Activated naive CD8-positive, alpha-beta T cell treated with anti-CD3 and anti-CD28 coated beads, Interleukin-2, amount 50 U/mL, for 24 hours (primary cell): ENCODE results near the gene CCNY.
"Not testable (repeated sequence)": the region's sequence is repeated elsewhere in the genome, so short reads cannot be mapped to it uniquely, and the experiment has no call there.

Experiments
- ATAC-seq: fragments of 150-1000 bp; cut with Tn5 transposase; one replicate; pipeline ENCODE4 v1.10.0; 2021
- DNase-seq: peaks from one replicate; pipeline ENCODE4 v3.0.0; 2021
- H3K27ac Mint-ChIP-seq: one replicate; pipeline ENCODE4 v1.8.0; 2021; ENCODE audit warnings: mild to moderate bottlenecking, mixed read lengths
- H3K27me3 Mint-ChIP-seq: one replicate; pipeline ENCODE4 v1.8.0; 2021; ENCODE audit warnings: mixed read lengths
- H3K36me3 Mint-ChIP-seq: one replicate; pipeline ENCODE4 v1.8.0; 2021; ENCODE audit warnings: low read depth, mixed read lengths
- H3K4me1 Mint-ChIP-seq: one replicate; pipeline ENCODE4 v1.8.0; 2021; ENCODE audit warnings: mixed read lengths
- H3K4me3 Mint-ChIP-seq: one replicate; pipeline ENCODE4 v1.8.0; 2021; ENCODE audit warnings: mild to moderate bottlenecking, moderate library complexity, mixed read lengths
- H3K9me3 Mint-ChIP-seq: one replicate; pipeline ENCODE4 v1.8.0; 2021; ENCODE audit warnings: mixed read lengths

CCNY gene

DNA sequence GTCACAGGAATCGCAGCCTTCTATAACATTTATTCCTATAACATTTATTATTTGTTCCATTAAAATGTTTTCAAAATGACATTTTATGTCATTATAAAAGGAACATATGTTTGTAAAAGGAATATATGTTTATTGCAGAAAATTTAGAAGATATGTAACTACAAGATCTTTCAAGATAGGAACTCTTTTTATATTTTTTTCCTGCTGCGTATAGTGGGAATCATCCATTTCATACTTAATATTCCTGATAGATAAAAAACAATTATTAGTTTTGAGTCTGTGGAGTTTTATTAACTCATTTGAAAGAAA lies 55.6 kb downstream of the CCNY start:
- no peak overlapping the region for H3K27ac Mint-ChIP-seq
- peaks cover 21% of the 10 kb centered on the region for H3K9me3 Mint-ChIP-seq
- H3K4me1 Mint-ChIP-seq: peaks cover 52% of the 10 kb centered on the region
- peaks cover 8% of the 10 kb centered on the region for H3K36me3 Mint-ChIP-seq
- no peaks in the 10 kb centered on the region for H3K27me3 Mint-ChIP-seq
- H3K4me3 Mint-ChIP-seq: no peak overlapping the region
- DNase-seq (no peak), ATAC-seq (no peak)

DNA sequence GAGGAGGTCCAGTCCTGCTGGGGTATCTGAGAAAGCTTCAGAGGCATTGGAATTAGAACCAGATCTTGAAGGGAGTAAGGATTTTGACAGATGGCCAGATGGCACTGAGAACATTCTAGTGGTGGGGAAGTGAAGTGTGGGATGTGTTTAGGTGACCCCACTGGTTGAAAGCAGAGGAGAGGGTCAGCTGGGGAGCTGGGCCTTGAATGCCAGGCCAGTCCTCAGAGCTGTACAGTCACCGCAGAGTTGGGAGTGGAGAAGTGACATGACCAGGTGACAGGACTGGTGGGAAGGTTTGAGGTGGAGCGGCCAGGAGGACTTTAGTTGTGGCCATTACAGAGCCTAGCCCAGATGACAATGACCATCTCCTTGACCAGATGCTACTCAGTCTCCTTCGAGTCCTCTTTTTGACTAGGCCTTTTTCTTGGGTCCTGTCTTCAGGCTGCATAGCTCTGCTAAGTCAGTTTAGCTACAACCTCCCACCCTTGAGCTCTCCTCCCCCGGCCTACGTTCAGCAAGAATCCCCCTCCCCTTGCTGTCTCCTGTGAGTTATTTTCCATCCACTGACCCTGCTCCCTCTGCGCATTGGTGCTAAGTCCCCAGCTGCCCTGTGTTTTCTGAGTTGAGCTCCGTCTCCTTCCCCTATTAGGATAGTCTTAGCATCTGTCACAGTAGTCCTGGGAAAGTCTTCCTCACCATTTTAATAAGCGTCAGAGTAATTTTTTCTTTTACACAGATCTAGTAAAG lies 56.3 kb downstream of the CCNY start:
- peaks cover 16% of the 10 kb centered on the region for H3K9me3 Mint-ChIP-seq
- no peak overlapping the region for H3K4me3 Mint-ChIP-seq

DNA sequence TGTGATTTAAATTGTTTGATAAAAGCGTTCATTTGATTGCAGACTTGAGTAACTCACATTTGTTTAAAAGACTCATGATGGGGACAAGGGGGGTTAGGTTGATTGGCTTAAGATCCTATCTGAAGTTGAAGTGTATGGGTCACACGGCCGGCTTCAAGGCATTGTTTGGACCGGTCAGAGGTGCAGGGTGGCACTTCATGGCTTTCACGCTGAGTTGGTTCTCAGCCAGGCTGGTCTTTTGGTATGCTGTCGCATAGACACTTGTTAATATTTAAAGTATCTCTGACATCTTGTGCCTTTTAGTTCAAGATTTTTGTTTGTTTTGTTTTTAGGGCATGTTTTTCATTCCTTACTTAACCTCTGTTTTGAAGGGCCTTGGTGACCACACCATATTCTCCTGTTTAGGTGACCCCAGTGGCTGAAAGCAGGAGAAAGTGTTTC lies 58.1 kb downstream of the CCNY start:
- no peak overlapping the region for H3K4me3 Mint-ChIP-seq
- H3K36me3 Mint-ChIP-seq: peaks cover 8% of the 10 kb centered on the region
- H3K4me1 Mint-ChIP-seq: peaks cover 55% of the 10 kb centered on the region
- DNase-seq (no peak), ATAC-seq (no peak)
- no peak overlapping the region for H3K27ac Mint-ChIP-seq
- peaks cover 13% of the 10 kb centered on the region for H3K9me3 Mint-ChIP-seq
- H3K27me3 Mint-ChIP-seq: no peaks in the 10 kb centered on the region

More for the DNA sequence above, 56.3 kb downstream of the CCNY start:
- Mint-ChIP-seq H3K36me3 (peaks cover 8% of the 10 kb centered on the region), H3K27ac (no peak overlapping the region), H3K27me3 (no peaks in the 10 kb centered on the region), H3K4me1 (peaks cover 50% of the 10 kb centered on the region)
- ATAC-seq (no peak), DNase-seq (no peak)

DNA sequence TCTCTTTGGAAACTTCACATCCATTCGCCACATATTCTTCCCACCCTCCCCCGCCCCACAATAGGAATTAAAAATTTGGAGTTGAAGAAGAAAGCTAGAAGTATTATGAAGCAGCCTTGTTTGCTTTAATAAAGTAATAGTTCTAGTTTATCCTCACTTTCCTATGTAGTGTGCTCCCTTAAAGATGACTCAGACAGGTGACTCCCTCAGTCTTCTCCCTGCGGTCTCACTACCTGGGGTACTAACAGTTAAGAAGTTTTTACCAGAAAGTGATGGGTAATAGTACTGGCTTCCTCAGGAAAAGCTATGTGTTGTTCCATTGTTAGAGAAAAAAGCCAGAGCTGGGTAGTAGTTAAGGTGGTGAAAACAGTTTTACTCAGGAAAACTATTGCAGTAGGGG lies 58.6 kb downstream of the CCNY start:
- Mint-ChIP-seq H3K4me1 (peaks cover 59% of the 10 kb centered on the region), H3K9me3 (peaks cover 9% of the 10 kb centered on the region), H3K27me3 (no peaks in the 10 kb centered on the region), H3K27ac (no peak overlapping the region), H3K36me3 (peaks cover 4% of the 10 kb centered on the region), H3K4me3 (no peak overlapping the region)
- no peak for DNase-seq
- no peak for ATAC-seq

DNA sequence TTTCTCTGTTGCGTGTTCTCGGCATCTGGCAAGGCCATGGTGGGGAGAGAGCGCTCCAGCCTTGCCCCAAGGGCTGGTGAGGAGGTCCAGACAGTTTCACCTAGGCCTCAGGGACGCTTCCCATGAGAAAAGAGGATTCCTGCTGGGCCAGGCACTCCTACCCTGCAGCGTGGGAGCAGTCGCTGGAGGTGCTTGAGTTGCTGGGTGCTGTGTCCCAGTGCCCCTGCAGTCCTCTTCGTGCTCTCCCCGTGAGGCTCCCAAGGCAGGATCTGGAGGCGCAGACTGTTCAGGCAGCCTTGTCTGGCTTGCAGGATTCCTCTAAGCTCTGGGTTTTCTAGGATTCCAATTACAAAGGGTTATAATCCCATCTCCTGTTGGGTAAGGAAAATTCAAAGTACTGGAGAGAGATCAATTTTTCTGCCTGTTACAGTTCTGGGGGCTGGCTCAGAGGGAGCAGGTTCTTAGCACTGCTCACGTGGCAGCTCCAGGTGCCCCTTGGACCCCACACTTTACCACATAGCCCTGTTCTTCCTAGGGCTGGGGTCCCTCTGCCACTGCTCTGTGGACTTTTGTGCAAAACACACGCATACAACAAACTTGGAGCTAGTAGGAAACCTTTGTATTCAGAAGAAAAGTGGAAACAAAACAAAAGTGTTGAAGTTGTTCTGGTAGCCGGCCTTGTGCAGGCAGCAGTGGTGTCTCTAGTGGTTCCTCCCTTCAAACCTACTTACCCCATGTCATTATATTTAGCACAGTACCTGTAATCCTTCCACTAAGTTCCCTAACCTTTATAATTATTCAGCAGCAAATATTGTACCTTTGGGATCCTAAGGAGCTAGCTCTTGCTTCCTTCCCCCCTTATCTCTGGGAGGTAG lies 60.5 kb downstream of the CCNY start:
- ATAC-seq (no peak), DNase-seq (no peak)
- H3K27ac Mint-ChIP-seq: no peak overlapping the region
- H3K4me1 Mint-ChIP-seq: peaks cover 61% of the 10 kb centered on the region
- H3K4me3 Mint-ChIP-seq: no peak overlapping the region
- H3K9me3 Mint-ChIP-seq: no peaks in the 10 kb centered on the region
- H3K36me3 Mint-ChIP-seq: no peaks in the 10 kb centered on the region
- H3K27me3 Mint-ChIP-seq: no peaks in the 10 kb centered on the region

DNA sequence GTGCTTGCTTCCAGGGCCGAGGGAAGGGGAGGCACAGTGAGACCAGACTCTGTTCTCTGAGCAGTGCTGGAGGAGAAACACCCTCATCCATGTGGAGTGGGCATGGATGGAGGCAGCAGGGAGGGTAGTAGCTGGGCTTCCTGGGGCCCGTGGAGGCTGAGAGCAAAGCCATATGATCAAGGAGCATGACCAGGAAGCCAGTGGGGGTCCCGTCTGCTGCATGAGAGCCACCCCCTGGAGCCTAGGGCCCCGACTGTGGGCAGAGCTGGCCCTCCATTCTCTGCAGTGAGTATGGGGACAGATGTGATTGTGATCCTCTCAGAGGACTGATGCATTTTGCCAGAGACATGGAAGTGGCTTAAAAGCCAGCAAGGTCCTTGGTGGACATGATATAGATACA lies 61.6 kb downstream of the CCNY start:
- no peaks in the 10 kb centered on the region for H3K9me3 Mint-ChIP-seq
- H3K4me3 Mint-ChIP-seq: no peak overlapping the region
- DNase-seq (no peak), ATAC-seq (no peak)
- H3K27me3 Mint-ChIP-seq: no peaks in the 10 kb centered on the region
- H3K36me3 Mint-ChIP-seq: no peaks in the 10 kb centered on the region
- no peak overlapping the region for H3K27ac Mint-ChIP-seq
- peaks cover 55% of the 10 kb centered on the region for H3K4me1 Mint-ChIP-seq

DNA sequence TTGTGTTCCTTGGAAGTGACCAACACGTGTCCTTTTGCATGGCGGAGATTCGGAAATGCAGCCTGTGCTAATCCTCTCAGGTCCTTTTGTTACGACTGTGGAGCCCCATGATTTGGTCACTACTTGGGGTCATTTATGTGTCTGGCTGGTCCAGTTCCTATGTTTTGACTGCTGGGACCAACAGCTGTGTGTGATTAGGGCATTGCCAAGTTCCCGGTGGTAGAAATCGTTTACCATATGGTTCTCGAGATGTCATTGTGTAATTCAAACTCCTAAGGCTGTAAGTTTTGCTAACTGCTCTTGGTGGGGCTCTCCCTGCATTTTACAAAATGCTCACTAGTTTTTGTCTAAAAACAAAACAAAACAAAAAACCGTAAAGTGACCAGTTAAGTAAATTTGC lies 62.0 kb downstream of the CCNY start:
- Mint-ChIP-seq H3K27ac (no peak overlapping the region), H3K4me1 (peaks cover 52% of the 10 kb centered on the region), H3K9me3 (no peaks in the 10 kb centered on the region), H3K4me3 (no peak overlapping the region), H3K27me3 (no peaks in the 10 kb centered on the region), H3K36me3 (no peaks in the 10 kb centered on the region)
- DNase-seq (no peak), ATAC-seq (no peak)

DNA sequence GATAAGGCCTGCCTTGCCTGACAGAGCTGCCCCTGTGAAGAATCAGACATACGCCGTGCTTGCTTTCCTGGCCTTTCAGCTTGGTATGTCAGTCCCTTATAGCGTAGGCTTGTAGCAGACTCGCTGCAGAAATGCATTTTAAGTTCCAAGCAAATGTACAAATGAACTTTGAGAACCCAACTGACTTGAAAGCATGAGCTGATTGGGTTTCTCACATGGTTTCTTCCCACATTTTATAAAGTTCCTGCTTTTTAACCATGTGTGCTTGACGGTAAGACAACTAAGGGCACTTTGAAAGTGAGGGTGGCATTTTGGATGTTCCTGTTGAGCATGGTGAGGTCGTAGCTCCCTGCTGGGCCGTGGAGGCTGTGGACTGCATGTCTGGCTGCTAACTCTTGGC lies 62.6 kb downstream of the CCNY start:
- Mint-ChIP-seq H3K4me3 (no peak overlapping the region), H3K27me3 (no peaks in the 10 kb centered on the region), H3K36me3 (no peaks in the 10 kb centered on the region), H3K9me3 (no peaks in the 10 kb centered on the region), H3K4me1 (peaks cover 48% of the 10 kb centered on the region), H3K27ac (no peak overlapping the region)
- no peak for DNase-seq
- no peak for ATAC-seq

DNA sequence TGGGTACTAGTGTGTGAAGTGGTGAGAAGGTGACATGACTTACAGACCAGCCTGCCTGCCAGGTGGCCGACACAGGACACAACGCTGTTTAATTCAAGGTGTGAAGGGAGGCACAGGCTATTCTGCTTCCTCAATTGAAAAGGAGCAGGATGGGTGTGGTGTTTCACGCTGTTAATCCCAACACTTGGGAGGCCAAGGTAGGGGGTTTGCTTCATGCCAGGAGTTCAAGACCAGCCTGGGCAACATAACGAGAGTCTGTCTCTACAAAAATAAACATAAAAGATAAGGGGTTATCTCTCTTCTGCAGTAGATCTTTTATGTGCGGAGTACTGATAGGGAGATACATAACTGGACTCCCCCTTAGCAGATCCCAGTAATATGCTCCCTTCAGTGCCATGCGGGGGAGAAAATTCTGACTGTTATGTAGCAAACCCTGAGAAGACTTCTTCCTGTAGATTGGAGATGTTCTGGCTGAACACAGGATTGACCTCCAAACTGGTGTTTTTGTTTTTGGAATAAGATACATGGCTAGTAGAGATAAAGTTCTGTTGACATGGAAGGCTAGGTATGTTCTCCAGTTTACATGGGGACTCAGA lies 63.2 kb downstream of the CCNY start:
- ATAC-seq: no peak
- Mint-ChIP-seq H3K27ac (no peak overlapping the region), H3K4me3 (no peak overlapping the region), H3K4me1 (peaks cover 42% of the 10 kb centered on the region), H3K36me3 (no peaks in the 10 kb centered on the region), H3K27me3 (no peaks in the 10 kb centered on the region), H3K9me3 (no peaks in the 10 kb centered on the region)
- no peak for DNase-seq

DNA sequence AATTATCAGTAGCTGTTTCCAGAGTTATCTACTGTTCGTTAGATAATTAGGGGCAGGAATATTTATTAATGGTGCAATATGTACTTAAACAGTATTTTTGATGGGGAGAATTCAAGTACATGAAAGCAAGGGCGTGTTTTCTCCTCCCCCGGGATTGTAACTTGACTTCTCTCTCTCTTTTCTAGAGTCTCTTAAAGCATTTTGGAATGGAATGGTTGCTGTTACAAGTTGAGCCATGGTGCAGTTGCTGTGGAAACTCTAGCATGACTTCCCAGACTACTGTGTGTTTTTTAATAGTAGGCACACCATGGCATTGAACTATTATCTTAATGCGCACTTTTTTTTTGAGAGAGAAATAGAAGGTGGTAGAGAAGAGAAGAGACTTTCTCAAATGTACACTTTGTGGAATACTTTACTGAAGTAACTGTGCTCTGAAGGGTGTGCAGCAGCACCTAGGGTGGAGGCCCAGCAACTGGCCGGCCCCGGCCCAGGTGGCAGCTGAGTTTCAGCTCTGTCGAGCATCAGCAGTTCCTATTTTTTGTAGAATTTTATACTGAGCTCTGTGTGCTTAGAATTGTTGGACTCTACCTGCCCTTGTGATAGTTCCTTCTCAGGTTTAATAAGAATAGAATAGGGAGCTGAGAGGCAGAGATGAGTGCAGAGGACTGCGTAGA lies 64.4 kb downstream of the CCNY start:
- Mint-ChIP-seq H3K36me3 (no peaks in the 10 kb centered on the region), H3K27ac (no peak overlapping the region), H3K4me1 (peaks cover 36% of the 10 kb centered on the region), H3K9me3 (no peaks in the 10 kb centered on the region), H3K27me3 (no peaks in the 10 kb centered on the region), H3K4me3 (no peak overlapping the region)
- DNase-seq (no peak), ATAC-seq (no peak)

DNA sequence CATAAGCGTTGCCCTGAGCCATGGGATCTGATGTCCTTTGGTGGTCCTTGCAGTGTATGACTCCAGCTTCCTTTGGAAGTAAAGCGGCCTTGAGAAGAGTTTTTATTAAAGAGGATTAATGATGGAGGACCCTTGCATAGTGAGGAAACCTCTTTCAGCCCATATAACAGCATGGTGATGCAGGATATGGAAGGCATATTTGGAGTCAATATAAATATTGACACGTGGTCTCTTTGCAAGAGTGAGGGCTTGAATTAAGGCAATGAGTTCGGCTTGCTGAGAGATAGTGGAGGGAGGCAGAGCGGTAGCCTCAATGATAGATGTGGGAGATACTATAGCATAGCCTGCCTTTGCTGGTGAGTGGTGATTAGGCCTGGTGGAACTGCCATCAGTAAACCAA lies 67.2 kb downstream of the CCNY start:
- H3K27me3 Mint-ChIP-seq, H3K36me3 Mint-ChIP-seq, H3K27ac Mint-ChIP-seq, H3K9me3 Mint-ChIP-seq, DNase-seq, H3K4me3 Mint-ChIP-seq, ATAC-seq: not testable (repeated sequence)
- H3K4me1 Mint-ChIP-seq: peaks cover 34% of the 10 kb centered on the region

DNA sequence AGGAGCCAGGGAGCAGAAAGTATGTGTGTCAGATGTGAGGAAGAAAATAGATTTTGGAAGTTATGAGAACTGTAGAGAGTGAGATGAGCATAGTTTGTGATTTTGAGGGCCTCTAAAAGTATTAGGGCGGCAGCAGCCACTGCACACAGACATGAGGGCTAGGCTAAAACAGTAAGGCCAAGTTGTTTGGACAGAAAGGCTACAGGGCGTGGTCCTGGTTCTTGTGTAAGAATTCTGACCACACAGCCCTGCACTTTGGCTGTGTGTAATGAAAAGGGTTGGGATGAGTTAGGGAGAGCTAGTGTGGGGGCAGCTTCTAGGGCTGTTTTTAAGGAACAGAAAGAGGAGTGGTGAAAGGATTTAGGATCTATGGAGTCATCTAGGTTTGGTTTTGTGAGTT lies 67.8 kb downstream of the CCNY start:
- not testable (repeated sequence) for H3K27ac Mint-ChIP-seq, DNase-seq, H3K9me3 Mint-ChIP-seq, H3K27me3 Mint-ChIP-seq, ATAC-seq, H3K36me3 Mint-ChIP-seq, H3K4me3 Mint-ChIP-seq
- peaks cover 38% of the 10 kb centered on the region for H3K4me1 Mint-ChIP-seq

DNA sequence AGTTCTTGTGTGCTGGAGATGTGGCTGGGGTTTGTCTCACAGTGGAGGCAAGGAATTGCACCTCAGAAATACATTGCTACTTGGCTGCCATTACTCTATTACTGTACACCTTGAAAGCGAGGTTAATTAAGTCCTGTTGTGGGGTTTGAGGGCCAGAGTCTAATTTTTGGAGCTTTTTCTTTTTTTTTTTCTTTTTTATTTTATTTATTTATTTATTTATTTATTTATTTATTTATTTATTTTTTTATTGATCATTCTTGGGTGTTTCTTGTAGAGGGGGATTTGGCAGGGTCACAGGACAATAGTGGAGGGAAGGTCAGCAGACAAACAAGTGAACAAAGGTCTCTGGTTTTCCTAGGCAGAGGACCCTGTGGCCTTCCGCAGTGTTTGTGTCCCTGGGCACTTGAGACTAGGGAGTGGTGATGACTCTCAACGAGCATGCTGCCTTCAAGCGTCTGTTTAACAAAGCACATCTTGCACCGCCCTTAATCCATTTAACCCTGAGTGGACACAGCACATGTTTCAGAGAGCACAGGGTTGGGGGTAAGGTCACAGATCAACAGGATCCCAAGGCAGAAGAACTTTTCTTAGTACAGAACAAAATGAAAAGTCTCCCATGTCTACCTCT lies 69.8 kb downstream of the CCNY start:
- H3K36me3 Mint-ChIP-seq, ATAC-seq: not testable (repeated sequence)
- peaks cover 41% of the 10 kb centered on the region for H3K4me1 Mint-ChIP-seq

DNA sequence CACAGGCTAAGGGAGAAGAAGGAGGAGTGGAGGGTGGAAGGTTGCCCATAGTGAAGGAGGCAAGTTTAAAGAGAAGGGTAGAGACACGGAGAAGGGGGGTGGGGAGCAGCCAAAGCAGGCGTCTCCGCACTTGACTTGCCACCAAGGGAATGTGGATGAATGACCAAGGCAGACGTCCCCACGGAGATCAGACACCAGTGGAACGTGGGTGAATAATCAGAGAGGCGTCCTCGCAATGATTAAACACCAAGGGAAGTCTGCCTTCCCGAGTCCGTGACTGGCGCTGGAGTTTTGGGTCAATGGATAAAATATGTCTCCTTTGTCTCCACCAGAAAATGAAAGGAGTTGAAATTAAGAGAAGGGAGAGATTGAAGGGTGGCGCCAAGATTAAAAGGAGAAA lies 71.4 kb downstream of the CCNY start:
- not testable (repeated sequence) for H3K4me3 Mint-ChIP-seq, H3K27ac Mint-ChIP-seq, DNase-seq, ATAC-seq, H3K27me3 Mint-ChIP-seq, H3K36me3 Mint-ChIP-seq, H3K9me3 Mint-ChIP-seq
- peaks cover 41% of the 10 kb centered on the region for H3K4me1 Mint-ChIP-seq

More for the DNA sequence above, 69.8 kb downstream of the CCNY start:
- not testable (repeated sequence) for H3K27ac Mint-ChIP-seq, H3K4me3 Mint-ChIP-seq, H3K9me3 Mint-ChIP-seq, DNase-seq, H3K27me3 Mint-ChIP-seq
